Peyer's patch (tissue), 4 donors: ENCODE data around the gene RRP12. TPM values are rescaled to one million over a fixed set of nuclear protein-coding genes. Genes with fewer than 3 reads are reported as not detected.
A peak's percentile ranks its signal among the peaks of the same experiment; 100 is the strongest.

Experiments used
- DNase-seq, 3 donors: peaks; one replicate each; pipeline ENCODE4 v3.0.0-alpha.2; 2017 to 2019
- H3K27ac ChIP-seq, 4 donors: fragments of 200-600 bp; sonication (generic); one replicate each; pipeline ENCODE4 v1.5.1; 2016 to 2019
- H3K27me3 ChIP-seq, 2 donors: fragments of 200-600 bp; sonication (generic); one replicate each; pipeline ENCODE4 v1.5.1; 2019
- H3K36me3 ChIP-seq, 3 donors: fragments of 200-600 bp; sonication (generic); one replicate each; pipeline ENCODE4 v1.5.1; 2016 to 2019
- H3K4me1 ChIP-seq, 4 donors: fragments of 200-600 bp; sonication (generic); one replicate each; pipeline ENCODE4 v1.5.1; 2016 to 2019
- H3K4me3 ChIP-seq, 4 donors: fragments of 200-600 bp; sonication (generic); 1 replicate in 3 of 4; 2 replicates in 1 of 4; pipeline ENCODE4 v1.5.1; 2016 to 2019; ENCODE audit warnings: mild to moderate bottlenecking in 1 of 4
- H3K9me3 ChIP-seq, 4 donors: fragments of 200-600 bp; sonication (generic); one replicate each; pipeline ENCODE4 v1.5.1; 2016 to 2019; ENCODE audit warnings: mild to moderate bottlenecking in 1 of 4
- CTCF ChIP-seq, 6 experiments: fragments of 450-650 bp in 4 of 6; fragments of 200-600 bp in 2 of 6; sonication (generic) in 1 of 6; IDR thresholded peaks; one replicate each; pipeline ENCODE4 v1.5.1; 2017 to 2019; ENCODE audit warnings: antibody characterized with exemption in 6 of 6, mild to moderate bottlenecking in 3 of 6, moderate library complexity in 1 of 6
- POLR2A ChIP-seq, 2 donors: fragments of 450-650 bp; IDR thresholded peaks; one replicate each; pipeline ENCODE4 v1.5.1; 2017; ENCODE audit warnings: antibody characterized with exemption in 2 of 2, mild to moderate bottlenecking in 2 of 2, moderate library complexity in 2 of 2
- total RNA-seq, 4 donors: library from RNA; depleted of rRNA; stranded (reverse); fragments of >200 nt; gene quantifications; one replicate each; pipeline ENCODE4 v1.1.0, GENCODE V29; 2016

Gene RRP12
- total RNA-seq, 4 donors from 2014 or later = 9.1 to 42.9 (median 22.5) TPM

- H3K27ac ChIP-seq = peak overlapping the region in 2 of 4 donors; percentile 17 to 25
- TF ChIP-seq POLR2A (IDR thresholded peaks at IDR 0.05) (no peak), CTCF (IDR thresholded peaks at IDR 0.05) (no peak)
- H3K27me3 ChIP-seq = no peaks in the 10 kb centered on the region
- no peaks in the 10 kb centered on the region for H3K9me3 ChIP-seq
- peaks cover 0 to 43% (median 11%) of the 10 kb centered on the region in 4 donors for H3K4me1 ChIP-seq
- no peak for DNase-seq
- peaks cover 0 to 12% (median 0%) of the 10 kb centered on the region in 3 donors for H3K36me3 ChIP-seq
- H3K4me3 ChIP-seq = no peak overlapping the region
Observed at GRCh38 chr10:97328646-97329453, 72.3 kb downstream of the RRP12 start.

- H3K36me3 ChIP-seq = peaks cover 0 to 12% (median 0%) of the 10 kb centered on the region in 3 donors
- no peaks in the 10 kb centered on the region for H3K9me3 ChIP-seq
- peak overlapping the region in 2 of 4 donors; percentile 25 to 33 for H3K27ac ChIP-seq
- H3K27me3 ChIP-seq = no peaks in the 10 kb centered on the region
- no peak for DNase-seq
- TF ChIP-seq POLR2A (IDR thresholded peaks at IDR 0.05) = no peak
- no peak for TF ChIP-seq CTCF (IDR thresholded peaks at IDR 0.05)
- no peak overlapping the region for H3K4me3 ChIP-seq
- peaks cover 0 to 43% (median 6%) of the 10 kb centered on the region in 4 donors for H3K4me1 ChIP-seq
Observed at GRCh38 chr10:97327348-97328294, 73.5 kb downstream of the RRP12 start.

- Histone ChIP-seq H3K36me3 (peaks cover 0 to 12% (median 0%) of the 10 kb centered on the region in 3 donors), H3K4me3 (no peak overlapping the region), H3K9me3 (no peaks in the 10 kb centered on the region), H3K4me1 (peaks cover 0 to 46% (median 11%) of the 10 kb centered on the region in 4 donors), H3K27ac (no peak overlapping the region), H3K27me3 (no peaks in the 10 kb centered on the region)
- no peak for TF ChIP-seq CTCF (IDR thresholded peaks at IDR 0.05)
- no peak for TF ChIP-seq POLR2A (IDR thresholded peaks at IDR 0.05)
- no peak for DNase-seq
Observed at GRCh38 chr10:97325754-97326153, 75.4 kb downstream of the RRP12 start.

DNA sequence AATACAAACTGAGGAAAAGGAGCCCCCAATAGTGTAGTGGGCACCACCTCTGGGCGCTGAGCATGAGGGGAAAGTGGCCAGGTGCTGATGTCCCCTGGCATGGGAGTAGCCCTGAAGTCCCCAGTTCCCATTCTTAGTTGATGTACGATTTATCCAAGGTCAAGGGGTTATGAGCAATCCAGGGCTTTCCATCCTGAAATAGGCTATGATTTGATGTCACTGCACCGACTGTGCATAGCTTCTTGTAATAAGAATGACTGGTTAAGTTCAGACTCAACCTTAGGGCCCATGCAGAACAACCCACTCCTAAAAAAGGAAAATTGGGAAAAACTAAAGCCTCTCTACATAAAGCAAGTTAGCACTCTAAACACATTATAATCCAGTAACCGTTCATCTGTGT is 77.6 kb downstream of the RRP12 start:
- no peaks in the 10 kb centered on the region for H3K27me3 ChIP-seq
- no peaks in the 10 kb centered on the region for H3K9me3 ChIP-seq
- no peak overlapping the region for H3K4me3 ChIP-seq
- no peak for DNase-seq
- H3K36me3 ChIP-seq = peaks cover 0 to 2% (median 0%) of the 10 kb centered on the region in 3 donors
- peaks cover 0 to 37% (median 12%) of the 10 kb centered on the region in 4 donors for H3K4me1 ChIP-seq
- TF ChIP-seq POLR2A (IDR thresholded peaks at IDR 0.05) (no peak), CTCF (IDR thresholded peaks at IDR 0.05) (no peak)
- no peak overlapping the region for H3K27ac ChIP-seq

DNA sequence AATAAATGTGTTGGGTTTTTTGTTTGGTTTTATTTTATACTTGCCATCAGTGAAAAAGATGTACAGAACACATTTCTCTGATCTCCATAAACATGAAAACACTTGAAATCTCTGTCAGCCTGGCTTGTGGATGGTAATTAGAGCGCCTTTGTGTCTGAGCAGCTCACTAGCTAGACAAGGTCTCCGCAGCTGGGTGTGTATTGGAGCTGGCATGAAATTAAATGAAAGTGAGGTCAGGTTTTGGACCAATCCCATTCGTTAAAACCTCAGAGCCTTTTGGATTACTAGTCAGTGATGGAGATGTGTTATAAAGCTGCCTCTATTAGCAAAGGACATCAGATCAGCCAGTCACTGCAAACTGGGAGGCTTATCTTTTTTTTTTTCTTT is 79.3 kb downstream of the RRP12 start:
- Histone ChIP-seq H3K4me1 (peaks cover 0 to 28% (median 12%) of the 10 kb centered on the region in 4 donors), H3K36me3 (no peaks in the 10 kb centered on the region), H3K27ac (no peak overlapping the region), H3K27me3 (no peaks in the 10 kb centered on the region), H3K4me3 (peak overlapping the region in 1 of 4 donors; percentile 77), H3K9me3 (no peaks in the 10 kb centered on the region)
- no peak for TF ChIP-seq CTCF (IDR thresholded peaks at IDR 0.05)
- TF ChIP-seq POLR2A (IDR thresholded peaks at IDR 0.05) = no peak
- no peak for DNase-seq
